Fibroblast of lung (primary cell): Measurements from ENCODE around the gene TMEM192. TPM values are rescaled to one million over a fixed set of nuclear protein-coding genes. Genes with fewer than 3 reads are reported as not detected.

Source experiments
- DNase-seq, 2 donors: peaks; one replicate each; pipeline versions ENCODE4 v3.0.0 to v3.0.0-alpha.2; 2010; ENCODE audit warnings: low read depth in 2 of 2
- H2AFZ ChIP-seq: 2 replicates; pipeline ENCODE4 v1.5.1; 2012; ENCODE audit warnings: low read length, control low read depth, inconsistent platforms
- H3K27ac ChIP-seq: 2 replicates; pipeline ENCODE4 v1.5.1; 2011; ENCODE audit warnings: low read length, control low read depth; ENCODE audit not compliant: insufficient read depth
- H3K27me3 ChIP-seq: 2 replicates; pipeline ENCODE4 v1.5.1; 2011; ENCODE audit warnings: mild to moderate bottlenecking, low read length; ENCODE audit not compliant: control insufficient read depth, insufficient read depth
- H3K36me3 ChIP-seq: 2 replicates; pipeline ENCODE4 v1.5.1; 2011; ENCODE audit warnings: low read length; ENCODE audit not compliant: control insufficient read depth, insufficient read depth
- H3K4me1 ChIP-seq: 2 replicates; pipeline ENCODE4 v1.5.1; 2011; ENCODE audit warnings: low read length; ENCODE audit not compliant: control insufficient read depth, insufficient read depth; ENCODE audit errors: extremely low read depth
- H3K4me2 ChIP-seq: 2 replicates; pipeline ENCODE4 v1.5.1; 2011; ENCODE audit warnings: low read length, control low read depth; ENCODE audit not compliant: insufficient read depth; ENCODE audit errors: extremely low read depth
- H3K4me3 ChIP-seq, 4 experiments: fragments of 200-600 bp in 1 of 4; sonication (generic) in 1 of 4; replicated peaks in 1 of 4; 2 replicates each; pipeline ENCODE4 v1.5.1; 2011 to 2016; ENCODE audit warnings: low read length in 4 of 4, low read depth in 3 of 4, mild to moderate bottlenecking in 3 of 4, control low read depth in 2 of 4, inconsistent platforms in 1 of 4, mixed read lengths in 1 of 4; ENCODE audit not compliant: insufficient read depth in 1 of 4; ENCODE audit errors: control extremely low read depth in 1 of 4
- H3K79me2 ChIP-seq: 2 replicates; pipeline ENCODE4 v1.5.1; 2012; ENCODE audit warnings: mild to moderate bottlenecking, low read length, inconsistent platforms; ENCODE audit not compliant: control insufficient read depth, insufficient read depth
- H3K9ac ChIP-seq: 2 replicates; pipeline ENCODE4 v1.5.1; 2011; ENCODE audit warnings: mild to moderate bottlenecking, low read length, control low read depth; ENCODE audit not compliant: insufficient read depth
- H3K9me3 ChIP-seq: 2 replicates; pipeline ENCODE4 v1.5.1; 2012; ENCODE audit warnings: low read depth, low read length; ENCODE audit not compliant: control insufficient read depth, insufficient read depth
- H4K20me1 ChIP-seq: 2 replicates; pipeline ENCODE4 v1.5.1; 2011; ENCODE audit warnings: low read length; ENCODE audit not compliant: control insufficient read depth, insufficient read depth; ENCODE audit errors: extremely low read depth
- EZH2 ChIP-seq: IDR thresholded peaks from 2 replicates; pipeline ENCODE4 v1.5.1; 2012; ENCODE audit warnings: low read length, control low read depth, mild to moderate bottlenecking; ENCODE audit errors: missing control alignments
- polyA plus RNA-seq, 2 donors: library from polyadenylated mRNA; depleted of rRNA in 1 of 2; stranded (reverse) in 1 of 2; unstranded in 1 of 2; fragments of >200 nt; gene quantifications; 2 replicates each; pipeline ENCODE4 v1.2.1, GENCODE V29; 2011 to 2012; ENCODE audit warnings: missing spikeins in 1 of 2
- total RNA-seq: library from RNA; depleted of rRNA; stranded (reverse); fragments of >200 nt; gene quantifications from 2 replicates; pipeline ENCODE4 v1.2.1, GENCODE V29; 2014
- TF ChIP-seq, protein P1 (sequence below), 2 donors: IDR thresholded peaks in 1 of 2; conservative IDR thresholded peaks in 1 of 2; 1 replicate in 1 of 2; 2 replicates in 1 of 2; pipeline ENCODE4 v1.5.1; 2011 to 2012; ENCODE audit warnings: low read length in 2 of 2, control low read depth in 1 of 2, inconsistent platforms in 1 of 2, low read depth in 1 of 2, mild to moderate bottlenecking in 1 of 2

The TMEM192 gene
- total and polyA plus RNA-seq, 2 donors (not counting 1 experiment from before 2014, with no cell fraction given): 6.9 to 23.7 TPM

DNA sequence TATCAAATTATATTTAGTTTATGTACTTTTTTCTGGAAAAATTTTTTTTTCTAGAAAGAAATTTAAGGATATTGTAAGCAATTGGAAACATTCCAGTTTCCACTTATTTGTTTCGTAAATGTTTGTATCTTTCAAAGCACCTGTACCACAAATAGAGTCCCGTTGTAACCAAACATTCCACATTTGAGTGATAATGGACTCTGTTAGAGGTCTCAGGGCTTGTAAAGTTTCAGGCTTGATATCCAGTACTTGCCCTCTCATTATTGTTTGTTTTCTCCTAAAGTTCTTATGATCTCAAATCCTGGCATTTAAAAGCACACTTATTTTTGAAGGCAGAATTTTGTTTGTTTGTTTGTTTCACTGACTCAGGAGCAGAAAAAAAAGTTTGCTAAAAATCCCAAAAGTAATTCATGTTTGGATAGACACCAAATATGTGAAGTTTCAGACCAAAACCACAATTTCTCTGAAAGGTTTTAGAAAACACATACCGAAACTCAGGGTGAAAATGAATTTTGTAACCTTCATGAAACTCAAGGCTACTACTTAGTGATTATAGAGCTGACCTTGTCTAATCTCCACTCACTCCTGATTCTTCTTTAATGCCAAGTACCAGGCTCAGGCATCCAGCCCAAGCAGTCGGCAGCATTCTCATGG lies 5.7 kb upstream of the TMEM192 start:
- no peaks in the 10 kb centered on the region for H3K4me1 ChIP-seq
- no peaks in the 10 kb centered on the region for H3K9me3 ChIP-seq

DNA sequence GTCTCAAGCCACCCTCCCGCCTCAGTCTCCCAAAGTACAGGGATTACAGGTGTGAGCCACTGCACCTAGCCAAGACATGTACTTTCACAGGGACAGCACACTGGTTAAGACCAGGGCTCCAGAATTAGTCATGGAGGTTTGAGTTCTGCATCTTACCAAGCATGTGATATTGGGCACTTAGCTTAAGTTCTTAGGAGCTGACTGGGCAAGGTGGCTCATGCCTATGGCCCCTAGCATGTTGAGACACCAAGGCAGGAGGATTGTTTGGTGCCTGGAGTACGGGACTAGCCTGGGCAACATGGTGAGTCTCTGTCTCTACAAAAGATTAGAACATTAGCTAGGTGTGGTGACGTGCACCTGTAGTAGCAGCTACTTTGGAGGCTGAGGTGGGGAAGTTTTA lies 2.6 kb upstream of the TMEM192 start:
- H3K27ac ChIP-seq: no peak overlapping the region
- H3K4me2 ChIP-seq: no peak overlapping the region
- no peak overlapping the region for H3K4me3 ChIP-seq
- no peaks in the 10 kb centered on the region for H3K9me3 ChIP-seq
- no peak overlapping the region for H2AFZ ChIP-seq
- no peaks in the 10 kb centered on the region for H4K20me1 ChIP-seq
- no peaks in the 10 kb centered on the region for H3K79me2 ChIP-seq
- TF ChIP-seq, protein P1, sequence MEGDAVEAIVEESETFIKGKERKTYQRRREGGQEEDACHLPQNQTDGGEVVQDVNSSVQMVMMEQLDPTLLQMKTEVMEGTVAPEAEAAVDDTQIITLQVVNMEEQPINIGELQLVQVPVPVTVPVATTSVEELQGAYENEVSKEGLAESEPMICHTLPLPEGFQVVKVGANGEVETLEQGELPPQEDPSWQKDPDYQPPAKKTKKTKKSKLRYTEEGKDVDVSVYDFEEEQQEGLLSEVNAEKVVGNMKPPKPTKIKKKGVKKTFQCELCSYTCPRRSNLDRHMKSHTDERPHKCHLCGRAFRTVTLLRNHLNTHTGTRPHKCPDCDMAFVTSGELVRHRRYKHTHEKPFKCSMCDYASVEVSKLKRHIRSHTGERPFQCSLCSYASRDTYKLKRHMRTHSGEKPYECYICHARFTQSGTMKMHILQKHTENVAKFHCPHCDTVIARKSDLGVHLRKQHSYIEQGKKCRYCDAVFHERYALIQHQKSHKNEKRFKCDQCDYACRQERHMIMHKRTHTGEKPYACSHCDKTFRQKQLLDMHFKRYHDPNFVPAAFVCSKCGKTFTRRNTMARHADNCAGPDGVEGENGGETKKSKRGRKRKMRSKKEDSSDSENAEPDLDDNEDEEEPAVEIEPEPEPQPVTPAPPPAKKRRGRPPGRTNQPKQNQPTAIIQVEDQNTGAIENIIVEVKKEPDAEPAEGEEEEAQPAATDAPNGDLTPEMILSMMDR (conservative IDR thresholded peaks at IDR 0.05 in 1 of 2, IDR thresholded peaks at IDR 0.05 in 1 of 2; ENCODE audit: low read depth in 1 of 2, low read length in 2 of 2): no peak
- TF ChIP-seq EZH2: no peak
- H3K27me3 ChIP-seq: no peaks in the 10 kb centered on the region
- no peaks in the 10 kb centered on the region for H3K36me3 ChIP-seq
- H3K9ac ChIP-seq: no peak overlapping the region
- no peak for DNase-seq
- H3K4me1 ChIP-seq: no peaks in the 10 kb centered on the region

More for the DNA sequence above, 5.7 kb upstream of the TMEM192 start:
- no peak for DNase-seq
- H2AFZ ChIP-seq: no peak overlapping the region
- TF ChIP-seq, protein P1 (conservative IDR thresholded peaks at IDR 0.05 in 1 of 2, IDR thresholded peaks at IDR 0.05 in 1 of 2; ENCODE audit: low read depth in 1 of 2, low read length in 2 of 2): no peak
- no peak for TF ChIP-seq EZH2
- H4K20me1 ChIP-seq: no peaks in the 10 kb centered on the region
- no peak overlapping the region for H3K4me2 ChIP-seq
- no peak overlapping the region for H3K9ac ChIP-seq
- no peak overlapping the region for H3K27ac ChIP-seq
- no peaks in the 10 kb centered on the region for H3K27me3 ChIP-seq
- H3K79me2 ChIP-seq: no peaks in the 10 kb centered on the region
- H3K36me3 ChIP-seq: no peaks in the 10 kb centered on the region
- H3K4me3 ChIP-seq: no peak overlapping the region

DNA sequence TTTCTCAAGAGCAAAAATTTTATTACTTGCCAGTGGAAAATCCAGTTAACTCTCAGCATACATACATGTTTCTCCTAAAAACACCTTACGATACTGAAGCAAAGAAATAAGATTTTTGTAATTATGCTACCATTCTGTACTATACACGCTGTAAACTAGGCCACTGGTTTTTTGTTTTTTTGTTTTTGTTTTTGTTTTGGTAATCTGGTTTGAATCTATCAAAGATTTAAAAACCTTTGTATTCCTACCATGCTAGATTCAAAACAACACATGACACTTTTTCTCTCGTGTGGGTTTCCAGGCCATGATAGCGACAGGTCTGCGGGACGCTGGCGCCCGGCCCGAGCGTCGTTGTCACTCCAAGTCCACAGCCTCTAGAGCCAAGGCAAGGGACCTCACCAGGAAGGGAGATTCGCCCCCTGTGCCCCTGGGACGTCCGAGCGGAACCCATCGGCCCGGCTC lies 723 bp downstream of the TMEM192 start:
- H4K20me1 ChIP-seq: no peaks in the 10 kb centered on the region
- H3K79me2 ChIP-seq: no peaks in the 10 kb centered on the region
- H3K9ac ChIP-seq: peak overlapping the region; percentile 69
- DNase-seq: no peak
- H3K27me3 ChIP-seq: no peaks in the 10 kb centered on the region
- peak overlapping the region; percentile 65 to 91 (median 89) for H3K4me3 ChIP-seq
- H3K36me3 ChIP-seq: no peaks in the 10 kb centered on the region
- H3K4me2 ChIP-seq: peak overlapping the region; percentile 93
- TF ChIP-seq, protein P1 (conservative IDR thresholded peaks at IDR 0.05 in 1 of 2, IDR thresholded peaks at IDR 0.05 in 1 of 2; ENCODE audit: low read depth in 1 of 2, low read length in 2 of 2): no peak
- TF ChIP-seq EZH2: no peak
- H3K27ac ChIP-seq: peak overlapping the region; percentile 46
- H2AFZ ChIP-seq: peak overlapping the region; percentile 97
- no peaks in the 10 kb centered on the region for H3K4me1 ChIP-seq
- H3K9me3 ChIP-seq: no peaks in the 10 kb centered on the region
